GM21360 (cell line): ENCODE data around the gene NAALADL1.
"Not testable (repeated sequence)": the region's sequence is repeated elsewhere in the genome, so short reads cannot be mapped to it uniquely, and the experiment has no call there.

ENCODE experiments used
- ATAC-seq: cut with Tn5 transposase; IDR thresholded peaks from one replicate; pipeline ENCODE4 v1.9.1; 2021; ENCODE audit warnings: mild to moderate bottlenecking, moderate library complexity; ENCODE audit not compliant: unreplicated experiment

NAALADL1 gene

DNA sequence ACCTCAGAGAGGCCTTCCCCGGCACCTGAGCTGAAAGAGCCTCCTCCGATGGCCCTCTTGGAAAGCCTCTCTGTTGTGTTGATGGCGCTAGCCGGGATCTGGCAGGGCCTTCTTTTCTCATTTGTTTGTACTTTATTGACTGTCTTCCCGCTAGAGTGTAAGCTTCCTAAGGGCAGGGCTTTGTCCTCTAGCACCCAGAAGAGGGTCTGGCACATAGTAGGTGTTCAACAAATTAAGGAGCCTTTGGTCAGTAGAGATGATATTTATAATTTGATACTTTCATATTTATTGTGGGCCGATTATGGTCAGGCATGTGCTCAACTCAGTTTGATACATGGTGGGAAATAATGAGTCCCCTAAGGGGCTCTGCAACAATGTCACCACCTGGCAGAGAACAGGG lies 40.4 kb downstream of the NAALADL1 start:
- no peak for ATAC-seq

DNA sequence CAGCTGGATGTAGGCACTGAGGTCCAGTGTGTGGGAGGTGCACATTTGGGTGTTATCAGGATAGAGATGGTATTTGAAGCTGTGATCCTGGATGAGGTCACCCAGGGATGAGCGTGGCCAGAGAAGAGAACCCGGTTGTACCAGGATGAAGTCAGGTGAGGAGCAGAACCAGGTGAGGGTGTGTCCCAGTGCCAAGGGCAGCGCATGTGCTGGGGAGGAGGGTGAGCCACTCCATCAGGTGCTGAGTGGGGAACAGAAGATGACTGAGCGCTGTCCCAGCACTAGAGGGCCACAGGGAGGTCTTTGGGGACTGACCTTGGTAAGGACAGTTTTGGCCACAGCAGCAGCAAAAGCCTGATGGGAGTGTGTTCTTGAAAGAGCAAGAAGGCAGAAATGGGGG lies 41.6 kb downstream of the NAALADL1 start:
- no peak for ATAC-seq

DNA sequence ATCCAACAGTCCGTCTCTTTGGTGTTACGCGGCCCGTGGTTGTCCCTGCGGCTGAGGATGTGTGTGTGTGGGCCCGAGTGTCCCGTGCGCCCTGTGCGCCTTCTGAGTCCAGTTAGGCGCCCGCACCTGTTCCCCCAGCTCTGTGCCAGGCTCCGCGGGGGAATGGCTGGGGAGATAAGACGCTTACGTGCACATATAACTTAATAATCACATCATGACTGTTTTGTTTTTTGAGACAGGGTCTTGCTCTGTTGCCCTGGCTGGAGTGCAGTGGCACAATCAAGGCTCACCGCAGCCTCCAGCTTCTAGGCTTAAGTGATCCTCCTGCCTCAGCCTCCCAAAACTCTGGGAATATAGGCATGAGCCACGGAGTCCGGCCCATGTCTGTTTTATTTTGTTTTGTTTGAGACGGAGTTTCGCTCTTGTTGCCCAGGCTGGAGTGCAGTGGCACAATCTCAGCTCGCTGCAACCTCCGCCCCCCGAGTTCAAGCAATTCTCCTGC lies 43.6 kb downstream of the NAALADL1 start:
- ATAC-seq, result no peak

DNA sequence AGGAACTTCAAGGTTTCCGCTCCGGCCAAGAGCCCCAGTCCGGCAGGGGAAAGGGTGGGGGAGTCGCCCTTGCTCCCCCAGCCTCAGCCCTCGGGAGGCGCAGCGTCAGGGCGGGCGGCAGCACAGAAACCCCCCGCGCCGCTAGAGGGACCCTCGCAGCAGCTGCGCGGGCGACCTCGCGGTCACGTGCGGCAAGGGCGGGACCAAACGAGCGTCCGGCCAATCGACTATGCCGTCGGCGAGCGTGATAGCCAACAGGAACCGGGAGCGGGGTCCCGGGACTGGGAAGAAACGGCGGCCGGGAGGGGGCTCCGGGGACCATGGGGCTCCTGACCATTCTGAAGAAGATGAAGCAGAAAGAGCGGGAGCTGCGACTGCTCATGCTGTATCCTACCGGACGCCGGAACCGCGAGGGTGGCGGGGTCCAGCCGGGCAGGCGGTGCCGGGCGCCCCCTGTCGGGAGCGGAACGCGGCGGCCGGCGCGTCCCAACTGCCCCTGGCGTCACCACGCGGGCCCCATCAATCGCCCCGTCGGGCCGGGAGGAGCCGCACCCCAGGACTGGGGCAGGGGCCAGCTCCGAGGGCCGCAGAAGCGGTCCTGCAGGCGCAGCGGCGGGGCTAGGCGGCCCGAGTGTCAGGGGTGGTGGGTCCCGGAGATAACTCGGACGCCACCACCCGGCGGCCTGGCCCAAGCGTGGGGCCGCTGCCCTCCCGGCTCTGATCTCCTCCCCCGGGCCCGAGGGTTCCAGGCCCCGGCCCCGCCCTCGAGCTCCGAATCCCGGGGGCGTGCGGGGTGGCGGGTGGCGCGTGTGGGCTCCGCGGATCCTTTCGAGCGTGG lies 44.2 kb downstream of the NAALADL1 start, which contains the start of gene ARL2:
Gene ARL2 (plus strand): TSS at position 273 of the 838 bp plus-strand sequence. CDS start 48 bp downstream, at position 321.
- peak; percentile 65 for ATAC-seq

DNA sequence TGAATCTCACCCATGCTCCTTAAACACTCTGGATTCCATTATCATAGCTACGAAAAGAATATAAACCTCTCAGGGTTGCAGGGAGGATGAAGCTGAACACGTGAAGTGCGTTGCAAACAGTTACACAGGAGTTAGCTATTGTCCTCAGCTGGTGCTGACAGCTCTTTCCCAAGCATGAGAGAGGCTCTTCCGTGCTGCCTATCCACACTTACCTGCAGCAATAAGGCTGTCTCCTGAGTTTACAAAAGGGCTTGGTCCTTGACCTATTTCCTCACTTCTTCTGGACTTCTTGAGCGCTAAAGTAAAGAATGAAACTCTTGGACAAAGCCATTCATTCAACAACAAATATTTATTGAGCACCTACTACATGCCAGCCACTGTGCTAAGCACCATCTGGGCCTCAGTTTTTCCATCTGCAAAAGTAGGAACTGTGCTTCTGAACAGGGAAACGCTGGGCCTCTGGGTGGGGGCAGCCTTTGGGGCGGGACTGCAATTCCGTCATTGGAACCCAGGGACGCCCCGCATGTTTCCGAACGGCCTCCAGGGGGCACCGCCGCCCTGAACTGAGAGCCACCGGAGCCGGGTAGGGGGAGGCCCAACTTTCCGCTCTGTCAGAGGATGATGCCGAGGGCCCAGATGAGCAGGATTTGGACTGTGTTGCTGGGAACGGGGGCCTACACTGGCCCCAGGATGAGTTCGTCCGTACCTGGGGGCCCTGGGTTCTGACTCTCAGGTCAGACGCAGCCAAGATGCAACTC lies 45.0 kb downstream of the NAALADL1 start:
- ATAC-seq, result peak; percentile 70

DNA sequence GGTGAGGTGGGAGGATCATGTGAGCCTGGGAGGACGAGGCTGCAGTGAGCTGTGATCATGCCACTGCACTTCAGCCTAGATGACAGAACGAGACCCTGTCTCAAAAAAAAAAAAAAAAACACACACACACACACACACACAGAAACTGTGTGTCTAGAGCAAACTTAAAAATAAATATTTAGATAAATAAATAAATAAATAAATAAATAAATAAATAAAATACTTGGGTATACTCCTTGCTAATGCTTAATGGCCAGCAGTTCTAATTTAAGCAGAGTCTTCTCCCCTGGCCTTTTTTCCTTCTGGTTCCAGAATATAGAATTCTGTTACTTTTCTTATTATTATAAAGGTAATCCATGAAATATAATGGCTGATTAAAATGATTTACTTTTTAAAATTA lies 49.5 kb downstream of the NAALADL1 start:
- ATAC-seq, result no peak

DNA sequence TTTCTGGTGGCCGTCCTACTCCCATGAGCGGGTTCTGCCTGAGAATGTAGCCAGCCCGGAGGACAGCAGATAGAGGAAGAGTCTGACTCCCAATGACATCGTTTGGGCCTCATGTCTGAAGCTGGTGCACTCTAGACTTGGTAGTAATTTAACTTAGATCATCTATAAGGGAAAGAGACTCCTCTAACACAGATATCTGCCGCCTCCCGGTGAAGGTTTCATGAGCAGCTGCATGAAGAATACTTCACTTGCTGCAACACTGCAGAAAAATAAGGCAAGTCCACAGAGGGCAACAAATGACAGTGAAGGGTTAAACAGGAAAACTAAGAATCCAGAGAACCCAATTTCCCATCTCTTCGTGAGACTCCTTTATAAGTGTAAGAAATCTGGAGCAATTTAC lies 50.3 kb downstream of the NAALADL1 start:
- no peak for ATAC-seq

DNA sequence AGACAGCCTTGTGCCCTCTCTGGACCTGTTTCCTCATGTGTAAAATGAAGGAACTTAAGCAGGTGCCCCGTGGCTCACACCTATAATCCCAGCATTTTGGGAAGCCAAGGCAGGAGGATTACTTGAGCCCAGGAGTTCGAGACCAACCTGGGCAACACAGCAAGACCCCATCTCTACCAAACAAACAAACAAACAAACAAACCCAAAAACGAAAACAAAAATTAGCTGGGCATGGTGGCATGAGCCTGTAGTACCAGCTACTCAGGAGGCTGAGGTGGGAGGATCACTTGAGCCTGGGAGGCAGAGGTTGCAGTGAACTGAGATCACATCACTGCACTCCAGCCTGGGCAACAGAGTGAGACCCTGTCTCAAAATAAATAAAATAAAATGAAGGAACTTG lies 54.4 kb downstream of the NAALADL1 start:
- ATAC-seq, result not testable (repeated sequence)

DNA sequence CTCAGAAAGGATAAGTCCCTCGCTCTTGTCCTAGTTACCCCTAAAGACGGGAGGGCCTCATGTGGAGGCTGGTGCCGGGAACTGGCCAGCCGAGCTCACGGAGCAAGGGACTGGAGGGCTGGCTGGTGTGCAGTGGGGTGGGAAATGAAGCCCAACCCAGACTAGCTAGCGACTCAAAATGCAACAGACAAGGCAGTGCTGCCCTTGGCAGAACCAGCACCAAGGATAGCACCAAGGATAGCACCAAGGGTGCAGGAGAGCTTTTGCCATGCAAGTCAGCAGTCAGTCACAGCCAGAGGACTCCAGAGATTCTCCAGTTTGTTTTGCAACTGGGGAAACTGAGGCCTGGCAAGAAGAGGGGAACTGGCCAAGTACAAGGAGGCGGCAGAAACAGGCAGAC lies 55.1 kb downstream of the NAALADL1 start:
- ATAC-seq, result no peak

DNA sequence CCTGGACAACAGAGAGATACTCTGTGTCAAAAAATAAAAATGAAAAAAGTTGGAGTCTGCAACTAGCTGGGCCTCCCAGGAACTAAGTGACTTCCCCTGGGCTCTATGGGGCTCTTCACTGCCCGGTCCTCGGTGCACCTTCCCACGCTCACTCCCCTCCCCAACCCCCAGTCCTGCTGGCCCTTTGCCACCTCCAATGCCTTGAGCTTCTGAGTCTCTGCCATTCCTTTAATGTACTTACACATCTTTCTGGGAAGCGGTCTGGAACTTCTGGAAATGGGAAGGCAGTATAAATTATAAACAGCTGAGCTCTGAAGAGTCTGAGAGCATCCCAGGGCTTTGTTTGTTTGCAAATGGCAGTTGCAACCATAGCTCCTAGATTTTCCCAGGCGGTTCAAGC lies 55.6 kb downstream of the NAALADL1 start:
- ATAC-seq, result no peak

DNA sequence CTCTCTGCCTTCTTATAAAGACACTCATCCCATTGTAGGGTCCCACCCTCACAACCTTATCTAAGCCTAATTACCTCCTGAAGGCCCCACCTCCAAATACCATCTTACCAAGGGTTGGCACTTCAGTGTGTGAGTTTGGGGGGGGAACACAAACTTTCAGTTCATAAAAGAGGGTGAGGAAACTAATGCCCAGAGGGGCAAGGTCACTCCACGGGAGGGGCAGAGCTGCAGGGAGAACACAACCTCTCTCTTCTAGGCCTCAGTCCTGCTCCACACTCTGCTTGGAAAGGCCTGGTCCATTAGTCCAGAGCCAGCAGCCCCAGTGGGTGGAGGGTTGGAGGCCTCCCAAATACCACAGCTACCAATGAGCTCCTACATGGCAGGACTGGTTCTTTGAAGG lies 58.9 kb downstream of the NAALADL1 start:
- ATAC-seq, result no peak

DNA sequence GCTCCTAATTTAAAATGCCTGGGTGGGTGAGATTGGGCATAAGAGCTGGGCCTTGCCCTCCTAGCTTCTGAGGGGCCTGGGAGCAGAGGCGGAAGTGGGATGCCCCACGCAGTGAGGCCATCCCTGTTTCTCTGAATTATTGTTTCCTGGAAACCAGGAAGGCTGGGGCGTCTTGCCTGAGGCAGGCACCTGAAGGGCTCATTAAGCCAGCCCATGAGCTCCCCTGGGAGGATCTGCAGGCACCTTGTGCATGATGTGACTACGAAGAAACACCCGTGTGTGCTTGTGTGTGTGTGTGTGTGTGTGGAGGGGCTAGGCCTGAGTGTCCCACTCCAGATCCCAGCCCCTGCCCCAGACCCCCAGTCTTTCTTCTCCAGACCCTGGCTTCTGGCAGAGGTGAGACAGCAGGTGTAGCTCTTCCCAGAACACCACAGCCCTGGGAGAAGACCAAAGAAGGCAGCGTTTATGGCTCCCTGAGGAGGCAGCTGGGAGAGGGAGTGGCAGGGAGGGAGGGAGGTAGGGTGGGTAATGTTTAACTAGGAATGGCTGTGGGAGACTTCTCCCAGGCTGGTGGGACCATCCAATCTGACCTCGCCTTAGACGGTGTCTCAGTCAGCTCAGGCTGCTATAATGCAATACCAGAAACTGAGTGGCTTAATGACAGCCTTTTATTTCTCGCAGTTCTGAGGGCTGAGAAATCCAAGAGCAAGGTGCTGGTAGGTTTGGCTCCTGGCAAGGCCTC lies 59.5 kb downstream of the NAALADL1 start:
- ATAC-seq, result no peak

DNA sequence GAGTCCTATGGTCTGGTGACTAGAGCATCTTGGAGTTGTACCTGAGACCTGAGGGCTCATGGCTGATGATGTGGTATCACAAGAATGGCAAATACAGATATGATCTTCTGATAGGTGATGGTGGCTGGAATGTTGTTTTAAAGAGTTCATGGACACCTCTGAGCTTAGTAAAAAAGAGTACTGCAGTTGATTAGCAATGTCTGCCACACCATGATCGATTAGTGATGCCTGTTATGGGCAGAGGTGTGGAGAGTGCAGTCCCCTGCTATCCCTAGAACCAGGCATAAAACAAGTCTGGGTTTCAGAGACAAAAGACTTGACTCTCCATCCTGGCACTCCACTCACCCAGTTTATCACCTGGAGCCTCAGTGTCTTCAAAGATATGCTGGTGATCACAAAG lies 60.2 kb downstream of the NAALADL1 start:
- ATAC-seq, result no peak

DNA sequence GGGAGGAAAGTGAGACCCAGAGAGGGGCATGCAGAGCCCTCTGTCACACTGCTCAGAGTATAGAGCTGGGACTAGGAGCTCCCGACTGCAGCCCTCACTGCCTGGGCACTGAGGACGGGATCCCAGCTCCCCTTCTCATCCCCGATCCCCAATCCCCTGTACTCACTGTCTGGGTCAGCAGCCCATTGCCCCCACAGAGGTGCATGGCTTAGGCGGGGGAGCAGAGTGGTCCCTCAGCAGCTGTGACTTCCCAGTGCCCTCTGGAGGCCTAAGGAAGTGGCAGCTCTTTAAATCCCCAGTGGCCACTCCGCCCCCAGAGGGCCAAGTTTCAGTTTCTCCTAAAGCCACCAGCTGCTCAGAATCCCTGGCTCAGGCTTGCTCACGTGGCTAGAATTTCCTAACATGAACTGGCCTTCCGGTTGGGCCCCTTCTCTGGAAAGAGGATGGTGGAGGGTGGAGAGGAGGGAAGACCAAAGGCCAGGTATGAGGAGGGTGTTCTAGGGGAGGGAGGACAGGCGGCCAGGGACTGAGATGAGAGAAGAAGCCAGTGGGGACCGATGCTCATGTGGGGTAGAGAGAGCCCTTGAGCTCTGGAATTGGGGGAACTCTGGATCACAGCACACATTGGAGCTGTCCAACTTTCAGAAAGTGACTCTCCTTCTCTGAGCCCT lies 61.5 kb downstream of the NAALADL1 start, which contains the start of gene BATF2:
Gene BATF2 (minus strand): TSS at position 262 of the 671 bp plus-strand sequence. CDS start 57 bp downstream, at position 205.
- ATAC-seq, result no peak

DNA sequence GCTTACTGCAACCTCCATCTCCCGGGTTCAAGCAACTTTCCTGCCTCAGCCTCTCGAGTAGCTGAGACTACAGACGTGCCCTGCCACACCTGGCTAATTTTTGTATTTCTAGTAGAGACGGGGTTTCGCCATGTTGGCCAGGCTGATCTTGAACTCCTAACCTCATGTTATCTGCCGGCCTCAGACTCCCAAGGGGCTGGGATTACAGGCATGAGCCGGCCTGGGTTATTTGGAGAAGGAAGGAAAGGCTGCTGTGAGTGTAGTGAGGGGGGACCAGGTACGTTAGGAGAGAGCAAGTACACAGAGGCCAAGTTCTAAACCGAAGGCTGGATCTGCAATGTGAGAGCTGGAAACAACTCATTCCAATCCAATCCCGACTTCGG lies 62.0 kb downstream of the NAALADL1 start:
- ATAC-seq, result no peak
